PFSK-1 (cell line): ENCODE data around the gene TMEM255B.

ENCODE experiments used
- FOXP2 ChIP-seq: optimal IDR thresholded peaks from 2 replicates; pipeline ENCODE3; 2011; ENCODE audit warnings: borderline replicate concordance, control low read depth, inconsistent platforms; ENCODE audit not compliant: insufficient read depth; ENCODE audit errors: extremely low read length, extremely low read depth
- POLR2AphosphoS5 ChIP-seq: IDR thresholded peaks from 2 replicates; pipeline ENCODE4 v1.6.1; 2012; ENCODE audit warnings: low read depth, mild to moderate bottlenecking, control low read depth, low read length, moderate library complexity
- SIN3A ChIP-seq: IDR thresholded peaks from 2 replicates; pipeline ENCODE4 v1.6.1; 2012; ENCODE audit warnings: mild to moderate bottlenecking, low read length, moderate library complexity, borderline replicate concordance; ENCODE audit not compliant: insufficient read depth
- TAF1 ChIP-seq: IDR thresholded peaks from 2 replicates; pipeline ENCODE4 v1.6.1; 2012; ENCODE audit warnings: low read length, control low read depth, borderline replicate concordance; ENCODE audit not compliant: insufficient read depth
- TF ChIP-seq, protein P1 (sequence below), 2 experiments: IDR thresholded peaks; 2 replicates each; pipeline versions ENCODE4 v1.6.1 to v1.8.0; 2011 to 2012; ENCODE audit warnings: low read depth in 2 of 2, low read length in 2 of 2, control low read depth in 1 of 2, inconsistent platforms in 1 of 2, mild to moderate bottlenecking in 1 of 2, moderate library complexity in 1 of 2; ENCODE audit not compliant: insufficient read depth in 1 of 2

The TMEM255B gene

DNA sequence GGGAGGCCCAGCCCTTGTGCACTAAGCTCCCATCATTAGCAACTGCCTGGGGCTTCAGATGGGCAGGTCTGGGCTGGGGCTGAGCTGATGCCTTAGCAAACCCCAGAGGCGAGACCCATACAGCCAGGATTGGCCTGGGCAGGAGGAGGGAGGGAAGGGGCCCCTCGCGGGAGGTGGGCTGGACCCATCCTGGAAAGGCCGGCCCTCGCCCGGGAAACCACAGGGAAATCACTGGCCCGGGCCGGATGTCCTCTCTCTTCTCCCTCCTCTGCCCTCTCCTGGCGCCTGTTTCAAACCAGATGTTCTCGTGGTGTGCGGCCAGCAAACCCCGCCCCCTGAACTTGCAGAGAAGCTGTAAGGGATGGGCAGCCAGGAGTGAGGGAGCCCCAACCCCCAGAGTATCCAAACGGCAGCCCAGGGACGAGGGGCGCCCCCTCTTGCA is 43.1 kb downstream of the TMEM255B start:
- TF ChIP-seq FOXP2 (no peak), POLR2AphosphoS5 (no peak), SIN3A (no peak), TAF1 (no peak)
- TF ChIP-seq, protein P1, sequence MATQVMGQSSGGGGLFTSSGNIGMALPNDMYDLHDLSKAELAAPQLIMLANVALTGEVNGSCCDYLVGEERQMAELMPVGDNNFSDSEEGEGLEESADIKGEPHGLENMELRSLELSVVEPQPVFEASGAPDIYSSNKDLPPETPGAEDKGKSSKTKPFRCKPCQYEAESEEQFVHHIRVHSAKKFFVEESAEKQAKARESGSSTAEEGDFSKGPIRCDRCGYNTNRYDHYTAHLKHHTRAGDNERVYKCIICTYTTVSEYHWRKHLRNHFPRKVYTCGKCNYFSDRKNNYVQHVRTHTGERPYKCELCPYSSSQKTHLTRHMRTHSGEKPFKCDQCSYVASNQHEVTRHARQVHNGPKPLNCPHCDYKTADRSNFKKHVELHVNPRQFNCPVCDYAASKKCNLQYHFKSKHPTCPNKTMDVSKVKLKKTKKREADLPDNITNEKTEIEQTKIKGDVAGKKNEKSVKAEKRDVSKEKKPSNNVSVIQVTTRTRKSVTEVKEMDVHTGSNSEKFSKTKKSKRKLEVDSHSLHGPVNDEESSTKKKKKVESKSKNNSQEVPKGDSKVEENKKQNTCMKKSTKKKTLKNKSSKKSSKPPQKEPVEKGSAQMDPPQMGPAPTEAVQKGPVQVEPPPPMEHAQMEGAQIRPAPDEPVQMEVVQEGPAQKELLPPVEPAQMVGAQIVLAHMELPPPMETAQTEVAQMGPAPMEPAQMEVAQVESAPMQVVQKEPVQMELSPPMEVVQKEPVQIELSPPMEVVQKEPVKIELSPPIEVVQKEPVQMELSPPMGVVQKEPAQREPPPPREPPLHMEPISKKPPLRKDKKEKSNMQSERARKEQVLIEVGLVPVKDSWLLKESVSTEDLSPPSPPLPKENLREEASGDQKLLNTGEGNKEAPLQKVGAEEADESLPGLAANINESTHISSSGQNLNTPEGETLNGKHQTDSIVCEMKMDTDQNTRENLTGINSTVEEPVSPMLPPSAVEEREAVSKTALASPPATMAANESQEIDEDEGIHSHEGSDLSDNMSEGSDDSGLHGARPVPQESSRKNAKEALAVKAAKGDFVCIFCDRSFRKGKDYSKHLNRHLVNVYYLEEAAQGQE (IDR thresholded peaks at IDR 0.05; ENCODE audit: insufficient read depth in 1 of 2, low read depth in 2 of 2, low read length in 2 of 2) = no peak

DNA sequence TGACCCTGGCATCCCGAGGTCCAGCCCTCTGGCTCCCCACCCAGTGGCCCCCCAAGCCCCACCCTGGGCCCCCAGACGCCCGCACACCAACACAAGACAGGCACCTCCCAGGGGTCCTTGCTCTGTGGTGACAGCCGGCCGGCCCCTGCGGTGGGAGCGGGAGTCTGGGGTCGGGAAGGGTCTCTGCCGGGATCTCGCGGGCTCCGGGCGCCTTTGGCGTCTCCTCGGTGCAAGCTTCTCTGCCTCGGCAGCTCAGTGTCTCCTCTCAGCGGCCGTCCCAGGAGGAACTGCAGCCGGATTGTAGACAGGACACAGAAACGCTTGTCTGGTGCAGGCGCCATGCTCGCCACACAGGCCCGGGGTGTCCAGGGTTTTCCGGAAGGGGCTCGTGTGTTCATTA is 43.7 kb downstream of the TMEM255B start:
- no peak for TF ChIP-seq SIN3A
- TF ChIP-seq, protein P1 (IDR thresholded peaks at IDR 0.05; ENCODE audit: insufficient read depth in 1 of 2, low read depth in 2 of 2, low read length in 2 of 2) = no peak
- TF ChIP-seq FOXP2 = no peak
- TF ChIP-seq TAF1 = no peak
- no peak for TF ChIP-seq POLR2AphosphoS5

DNA sequence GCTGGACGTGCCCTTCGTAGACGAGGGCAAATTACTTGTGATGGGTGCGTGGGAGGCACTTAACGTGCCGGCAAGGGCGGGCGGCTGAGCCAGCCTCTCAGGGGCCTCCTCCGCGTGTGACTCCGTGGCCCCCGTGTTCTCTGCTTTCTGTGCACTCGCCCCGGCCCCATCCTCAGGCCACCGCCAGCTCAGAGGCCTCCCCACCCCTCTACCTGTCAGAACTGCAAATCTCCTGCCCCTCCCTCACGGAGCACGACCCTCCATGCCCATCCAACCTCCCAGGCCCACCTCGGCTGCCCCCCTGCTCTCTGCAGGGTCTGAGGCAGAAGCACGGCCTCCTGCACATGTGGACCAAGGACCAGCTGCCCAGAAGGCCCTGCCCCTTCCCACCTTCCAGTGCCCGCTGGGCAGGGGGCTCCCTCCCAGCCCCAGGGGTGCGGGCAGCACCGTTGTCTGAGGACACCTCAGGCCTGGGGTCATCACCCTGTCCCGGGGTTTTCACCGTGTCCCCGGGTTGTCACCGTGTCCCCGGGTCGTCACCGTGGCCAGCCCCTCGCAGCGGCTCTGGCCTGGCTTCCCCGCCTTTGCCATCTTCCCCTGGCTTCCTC is 44.5 kb downstream of the TMEM255B start:
- TF ChIP-seq FOXP2 = no peak
- TF ChIP-seq POLR2AphosphoS5 = no peak
- TF ChIP-seq TAF1 = no peak
- no peak for TF ChIP-seq SIN3A

DNA sequence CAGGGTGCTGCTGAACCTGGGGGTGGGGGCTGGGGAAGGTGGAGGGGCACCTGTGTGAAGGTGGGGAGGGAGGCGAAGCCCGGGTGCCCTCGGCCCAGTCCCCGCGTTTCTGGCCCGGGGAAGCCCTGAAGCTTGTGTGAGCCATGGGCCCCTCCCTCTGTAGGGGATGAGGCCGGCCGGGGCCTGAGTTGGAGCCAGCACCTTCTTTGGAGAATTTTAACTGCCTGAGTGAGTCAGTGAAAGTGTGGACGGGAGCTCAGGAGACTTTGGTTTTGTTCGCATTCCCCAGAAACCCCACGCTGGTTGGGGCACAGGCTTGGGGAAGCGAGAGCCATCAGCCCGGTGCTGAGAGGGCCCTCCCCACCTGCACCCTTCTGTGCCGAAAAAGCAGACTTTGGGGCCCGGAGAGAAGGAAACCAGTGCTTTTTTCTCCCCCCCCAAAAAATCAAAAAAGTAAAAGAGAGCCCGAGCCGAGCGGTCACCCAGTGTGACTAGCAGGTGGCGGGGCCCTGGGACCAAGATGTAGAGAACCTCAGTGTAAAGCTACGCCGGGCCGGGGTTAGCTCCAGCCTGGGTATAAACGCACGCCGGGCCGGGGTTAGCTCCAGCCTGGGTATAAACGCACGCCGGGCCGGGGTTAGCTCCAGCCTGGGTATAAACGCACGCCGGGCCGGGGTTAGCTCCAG is 45.1 kb downstream of the TMEM255B start:
- TF ChIP-seq POLR2AphosphoS5 (no peak), TAF1 (no peak), SIN3A (no peak), FOXP2 (no peak)
- TF ChIP-seq, protein P1 (IDR thresholded peaks at IDR 0.05; ENCODE audit: insufficient read depth in 1 of 2, low read depth in 2 of 2, low read length in 2 of 2) = no peak

DNA sequence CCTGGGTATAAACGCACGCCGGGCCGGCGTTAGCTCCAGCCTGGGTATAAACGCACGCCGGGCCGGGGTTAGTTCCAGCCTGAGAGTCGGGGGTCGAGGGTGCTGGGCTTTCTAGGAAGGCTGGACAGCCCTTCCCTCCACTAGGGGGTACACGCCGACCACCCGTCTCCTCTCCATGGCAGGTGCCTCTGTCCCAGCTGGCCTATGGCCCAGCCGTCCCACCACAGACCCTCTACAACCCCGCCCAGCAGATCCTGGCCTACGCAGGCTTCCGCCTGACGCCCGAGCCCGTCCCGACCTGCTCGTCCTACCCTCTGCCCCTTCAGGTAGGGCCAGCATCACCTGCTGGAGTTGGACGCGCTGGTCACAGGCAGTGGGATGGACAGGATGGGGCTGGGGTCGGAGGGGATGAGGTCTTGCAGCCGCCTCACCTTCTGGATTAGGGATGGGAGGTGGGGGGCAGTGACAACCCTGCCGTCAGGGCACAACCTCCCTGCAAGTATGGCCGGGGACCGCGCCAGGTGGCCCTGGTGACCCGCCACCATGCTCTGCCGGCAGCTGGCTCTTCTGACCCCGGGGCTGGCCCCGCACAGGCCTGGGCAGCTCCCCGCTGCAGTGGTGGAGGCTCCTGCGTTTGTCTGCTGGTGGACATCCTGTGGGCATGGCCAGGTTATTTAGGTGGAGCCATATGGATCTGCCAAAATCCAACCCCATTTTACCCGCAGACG is 45.8 kb downstream of the TMEM255B start:
- TF ChIP-seq SIN3A (no peak), POLR2AphosphoS5 (no peak), TAF1 (no peak), FOXP2 (no peak)
- TF ChIP-seq, protein P1 (IDR thresholded peaks at IDR 0.05; ENCODE audit: insufficient read depth in 1 of 2, low read depth in 2 of 2, low read length in 2 of 2) = no peak
